HL-60/S4 (cell line): ENCODE data around the gene TLE3.

ENCODE experiments used
- in situ Hi-C: fragments of 300-500 bp; cut with MboI; formaldehyde crosslinking; loops from 2 replicates; pipeline ENCODE4 v1.14.3; 2022; ENCODE audit warnings: low sequenced_read_pairs

The TLE3 gene

DNA sequence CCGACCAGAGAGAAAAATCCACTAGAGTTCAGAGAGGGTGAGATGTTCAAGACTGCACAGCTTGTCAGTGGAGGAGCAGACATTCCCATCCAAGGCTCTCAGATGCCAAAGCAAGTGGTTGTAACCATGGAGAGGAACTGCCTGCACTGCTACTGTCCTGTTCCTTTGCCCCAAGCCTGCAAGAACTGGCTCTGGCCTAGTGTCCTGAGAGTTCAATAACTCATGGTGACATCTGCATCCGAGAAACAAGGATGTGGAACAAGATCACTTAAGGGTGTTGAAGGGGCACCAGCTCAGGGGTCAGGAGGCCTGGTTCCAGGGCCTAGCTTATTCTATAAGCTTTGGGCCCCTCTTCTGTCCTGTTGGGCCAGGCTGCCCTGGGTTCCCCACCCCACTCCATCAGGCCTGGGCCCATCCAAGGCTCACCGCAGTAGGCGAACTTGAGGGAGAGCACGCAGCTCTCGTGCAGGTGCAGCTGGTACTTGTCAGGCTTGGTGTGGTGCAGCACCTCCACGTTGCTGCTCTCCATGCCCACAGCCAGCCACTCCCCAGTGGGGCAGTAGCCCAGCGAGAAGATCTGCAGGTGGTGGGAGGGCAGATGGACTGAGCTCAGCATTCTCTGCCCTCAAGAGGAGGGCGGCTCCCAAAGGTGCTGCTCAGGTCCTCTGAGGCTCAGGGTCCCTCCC, 45.6 kb downstream of the TLE3 start:
- in situ Hi-C loops: no loop called here

DNA sequence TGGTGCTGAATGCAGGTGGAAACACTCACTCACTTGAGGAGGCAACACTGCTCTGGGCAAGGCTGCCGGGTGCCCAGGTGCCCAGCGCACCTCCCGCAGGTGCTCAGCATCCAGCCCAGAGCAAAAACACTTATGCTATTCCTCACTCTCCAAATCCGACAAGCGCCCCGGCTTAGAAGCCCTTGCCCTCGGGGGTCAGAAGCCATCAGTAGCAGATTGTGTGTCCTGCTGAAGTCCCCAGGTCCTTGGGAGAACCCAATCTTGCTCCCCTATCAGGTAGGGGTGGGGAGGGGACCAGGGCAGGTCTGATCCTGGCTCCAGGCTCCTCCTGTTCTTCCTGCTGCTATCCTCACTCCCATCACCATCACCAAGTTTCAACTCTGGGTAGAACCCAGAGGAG, 46.7 kb downstream of the TLE3 start:
- in situ Hi-C loops: no loop called here

DNA sequence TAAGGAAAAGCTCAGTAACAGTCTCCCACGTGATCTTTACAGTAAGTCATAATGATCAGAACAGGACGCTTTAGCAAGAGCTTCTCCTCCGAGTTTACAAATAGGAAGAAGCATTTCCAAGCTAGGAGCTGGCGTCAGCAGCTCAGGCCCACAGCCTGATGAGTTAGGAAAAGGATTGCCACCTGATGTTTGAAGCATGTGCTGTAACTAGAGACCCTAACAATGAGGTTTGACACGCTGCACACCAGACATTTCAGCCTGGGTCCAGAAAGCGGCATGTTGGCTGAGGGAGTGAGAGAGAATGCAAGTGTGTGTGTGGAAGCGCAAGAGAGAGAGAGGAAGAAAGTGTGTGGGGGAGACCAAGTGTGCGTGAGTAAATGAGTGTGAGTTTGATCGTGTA, 47.3 kb downstream of the TLE3 start:
- in situ Hi-C loops: no loop called here

DNA sequence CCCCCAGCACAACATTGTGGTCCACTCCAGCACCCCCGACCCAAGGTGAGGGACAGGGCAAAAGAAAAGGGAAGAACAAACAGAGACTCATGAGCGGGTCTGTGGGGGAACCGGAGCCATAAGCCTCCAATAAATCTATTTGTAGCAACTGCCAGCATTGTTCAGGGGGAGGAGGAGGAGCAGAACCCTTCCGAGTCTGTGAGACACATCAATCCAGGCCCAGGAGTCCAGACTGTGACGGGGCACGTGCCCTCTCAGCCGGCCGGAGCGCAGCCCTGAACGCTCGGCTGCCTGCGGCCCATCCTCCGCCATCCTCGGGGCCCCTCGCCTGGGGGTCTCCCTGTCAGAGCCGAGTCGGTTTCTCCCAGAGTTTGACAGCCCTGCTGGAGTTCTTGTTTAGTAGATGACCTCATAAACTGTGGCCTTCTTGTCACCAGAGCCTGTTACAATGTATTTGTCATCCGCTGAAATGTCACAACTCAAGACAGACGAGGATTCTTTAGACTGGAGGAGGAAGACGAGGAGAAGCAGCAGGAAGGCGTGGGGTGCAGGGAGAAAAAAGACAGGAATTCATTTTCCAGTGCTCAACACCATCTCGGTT, 47.9 kb downstream of the TLE3 start:
- in situ Hi-C loops: no loop called here

DNA sequence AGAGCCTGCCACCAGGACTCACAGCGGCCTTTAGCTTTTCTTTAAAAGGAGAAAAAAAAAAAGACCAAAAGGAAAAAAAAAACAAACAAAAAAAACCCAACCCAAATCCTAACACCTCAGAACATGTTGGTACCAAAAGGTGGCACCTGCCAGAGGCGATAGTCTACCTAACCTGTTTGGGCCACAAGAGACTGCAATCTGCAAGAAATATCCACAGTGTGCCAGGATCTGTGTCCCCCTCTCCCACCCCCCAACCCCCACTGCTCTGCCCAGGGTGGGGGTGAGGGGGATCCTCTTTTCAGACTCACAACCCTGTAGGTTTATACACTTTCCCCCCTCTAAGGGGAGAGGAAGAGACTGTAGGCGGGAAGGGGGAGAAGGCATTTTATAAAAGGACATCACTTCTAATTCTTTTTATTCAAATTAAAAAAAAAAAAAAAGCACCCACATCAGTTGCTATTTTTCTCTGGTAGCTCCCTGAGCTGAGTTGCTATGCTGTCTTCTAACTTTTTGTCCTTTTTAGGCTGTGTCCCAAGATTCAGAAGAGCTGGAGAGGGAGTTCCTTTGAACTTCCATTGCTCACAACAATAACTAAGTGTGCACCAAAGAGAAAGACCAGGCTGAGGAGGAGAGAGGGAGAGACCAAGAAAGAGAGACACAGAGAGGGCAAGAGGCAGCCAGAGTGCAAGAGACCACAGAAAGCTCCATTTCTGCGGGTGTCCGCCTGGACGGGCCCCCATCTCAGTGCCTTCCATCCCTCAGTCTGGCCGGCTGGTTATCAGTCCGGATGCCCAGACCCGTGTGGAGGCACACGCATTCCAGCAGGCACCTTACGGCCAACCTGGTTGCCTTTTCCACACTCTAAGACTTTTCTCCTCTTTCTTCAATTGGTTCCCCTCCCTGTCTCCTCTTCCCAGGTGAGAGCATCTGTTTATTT, 48.9 kb downstream of the TLE3 start:
- in situ Hi-C loops: no loop called here

DNA sequence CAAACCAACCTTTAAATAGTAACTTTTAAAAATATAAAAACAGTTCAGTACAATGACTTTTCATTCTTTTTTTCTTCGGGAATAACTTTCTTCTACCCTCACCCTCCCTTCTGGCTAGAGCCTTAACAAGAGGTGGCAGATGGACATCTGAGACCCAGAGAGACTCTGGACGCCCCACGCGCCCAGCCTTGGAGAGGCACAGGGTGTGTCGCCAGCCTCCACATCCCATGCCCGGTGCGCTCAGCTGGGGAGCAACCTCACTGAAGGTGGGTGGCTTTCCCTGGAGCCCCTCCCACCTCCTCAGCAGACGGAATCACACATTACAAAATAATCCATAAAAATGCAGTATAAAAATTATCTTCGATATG, 49.5 kb downstream of the TLE3 start:
- in situ Hi-C loops: no loop called here

DNA sequence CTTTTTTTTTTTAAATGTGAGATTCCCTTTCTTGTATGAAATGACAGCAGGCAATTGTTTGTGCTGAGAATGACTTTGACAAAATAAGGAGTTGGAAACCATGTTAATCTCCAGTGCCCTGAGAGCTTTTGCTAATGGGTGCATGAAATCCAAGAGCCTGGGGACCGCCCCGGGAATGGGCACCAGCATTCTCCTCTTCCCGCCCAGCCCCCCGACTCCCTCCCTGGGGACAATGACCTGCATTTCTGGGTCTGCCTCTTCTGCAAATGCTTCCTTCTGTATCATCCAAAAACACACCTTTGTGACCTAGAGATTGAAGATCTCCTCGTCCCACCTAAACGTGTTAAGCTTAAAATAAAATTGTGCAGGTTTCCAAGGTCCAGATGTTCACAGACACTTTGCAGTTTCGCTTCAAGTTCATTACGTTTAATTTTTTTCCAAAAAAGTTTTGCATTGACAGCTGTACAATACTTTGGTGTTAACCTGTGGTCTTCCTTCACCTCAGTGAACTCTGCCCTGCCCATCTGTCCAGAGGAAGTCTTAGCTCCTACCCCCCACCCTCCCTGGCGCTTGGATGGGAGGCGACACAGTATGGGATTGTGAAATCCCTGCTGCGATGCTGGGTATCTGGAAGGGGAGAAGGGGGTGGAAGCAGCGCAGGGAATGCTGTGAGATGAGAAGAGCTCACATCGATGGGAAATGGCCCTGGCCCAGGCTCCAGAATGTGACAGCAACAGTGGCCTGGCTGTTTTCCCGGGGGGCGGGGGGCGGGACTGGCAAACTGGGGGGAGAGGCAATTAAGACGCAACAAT, 50.1 kb downstream of the TLE3 start:
- in situ Hi-C loops: no loop called here

DNA sequence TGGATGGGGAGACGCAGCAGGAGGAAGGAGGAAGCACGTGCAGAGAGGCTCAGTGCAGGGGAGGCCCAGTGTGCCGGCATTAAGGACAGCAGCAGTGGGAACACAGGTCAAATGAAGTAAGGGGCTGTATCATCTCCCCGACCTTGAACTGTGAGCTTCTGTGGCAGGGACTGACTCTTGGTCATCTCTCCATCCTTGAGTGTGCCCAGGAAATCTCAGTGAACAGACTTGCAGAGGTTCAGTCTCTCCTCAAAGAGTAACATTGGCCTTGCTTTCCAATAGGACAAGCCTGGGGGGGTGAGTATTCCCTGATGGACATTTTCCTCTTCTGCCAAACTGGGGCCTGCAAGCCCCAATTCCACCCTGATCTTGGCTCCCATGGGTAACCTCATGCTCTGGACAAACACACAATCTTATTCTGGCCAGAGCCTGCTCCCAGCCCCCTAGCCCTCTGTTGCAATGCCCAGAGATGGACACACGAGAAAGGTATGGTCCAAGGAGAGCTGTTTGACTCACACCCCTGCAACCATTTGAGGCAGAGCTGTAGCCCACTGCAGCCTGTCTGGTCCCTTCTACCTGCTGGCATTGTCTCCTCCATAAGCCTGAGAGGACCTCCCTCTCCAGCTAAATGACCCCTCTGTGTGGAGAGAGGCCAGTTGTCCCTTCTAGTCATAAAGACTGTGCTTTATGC, 50.9 kb downstream of the TLE3 start:
- in situ Hi-C loops: no loop called here

DNA sequence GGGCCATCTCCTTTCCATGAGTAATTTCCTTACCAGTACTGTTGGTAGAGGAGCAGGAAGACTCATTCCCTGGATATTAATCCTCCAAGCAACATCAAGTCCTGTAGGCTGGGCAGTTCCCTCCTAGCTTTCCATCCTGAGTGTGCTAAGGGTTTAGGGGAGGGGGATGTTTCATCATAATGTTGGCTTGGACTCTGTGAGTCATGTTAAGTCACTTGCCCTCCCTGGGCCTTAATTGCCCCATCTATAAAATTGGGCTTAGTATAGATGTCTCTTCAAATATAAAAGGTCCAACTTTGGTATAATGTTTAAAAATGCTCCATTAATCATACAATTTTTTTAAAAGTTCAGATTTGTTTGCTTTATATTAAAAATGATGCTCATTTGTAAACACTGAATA, 52.7 kb downstream of the TLE3 start:
- in situ Hi-C loops: no loop called here

DNA sequence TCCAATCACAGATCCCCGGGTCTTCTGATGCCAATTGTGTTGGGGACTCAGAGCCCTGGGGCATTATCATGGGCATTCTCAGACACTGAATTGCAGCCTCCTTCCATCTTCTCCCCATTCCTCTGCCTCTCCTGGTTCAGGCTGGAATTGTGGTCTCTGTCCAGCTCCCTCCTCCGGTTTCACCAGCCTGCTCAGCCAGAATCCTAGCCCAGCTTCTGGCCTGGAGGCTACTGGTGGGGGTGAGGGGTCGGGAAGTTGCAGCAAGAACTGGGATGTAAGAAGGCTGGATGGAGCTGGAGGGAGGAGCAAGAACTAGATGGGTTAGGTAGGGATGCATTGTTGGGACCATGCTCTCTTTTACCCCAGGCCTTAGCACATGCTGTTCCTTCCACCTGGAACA, 53.5 kb downstream of the TLE3 start:
- in situ Hi-C loops: no loop called here

DNA sequence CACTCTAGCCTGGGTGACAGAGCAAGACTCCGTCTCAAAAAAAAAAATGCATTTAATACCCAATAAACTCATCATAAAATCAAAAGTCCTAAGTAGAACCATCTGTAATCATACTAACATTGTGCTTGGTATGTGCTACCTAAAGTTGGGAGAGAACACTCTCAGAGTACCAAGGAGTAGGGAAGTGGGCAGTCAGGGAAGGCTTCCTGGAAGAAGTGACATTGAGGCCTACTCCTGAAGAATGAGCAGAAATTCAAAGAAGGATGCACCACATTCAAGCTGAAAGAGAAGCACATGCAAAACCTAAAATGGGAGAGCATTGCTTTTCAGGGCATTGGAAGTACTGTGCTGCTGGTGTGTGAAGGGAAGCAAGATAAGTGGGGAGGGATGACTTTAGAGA, 54.1 kb downstream of the TLE3 start:
- in situ Hi-C loops: no loop called here

DNA sequence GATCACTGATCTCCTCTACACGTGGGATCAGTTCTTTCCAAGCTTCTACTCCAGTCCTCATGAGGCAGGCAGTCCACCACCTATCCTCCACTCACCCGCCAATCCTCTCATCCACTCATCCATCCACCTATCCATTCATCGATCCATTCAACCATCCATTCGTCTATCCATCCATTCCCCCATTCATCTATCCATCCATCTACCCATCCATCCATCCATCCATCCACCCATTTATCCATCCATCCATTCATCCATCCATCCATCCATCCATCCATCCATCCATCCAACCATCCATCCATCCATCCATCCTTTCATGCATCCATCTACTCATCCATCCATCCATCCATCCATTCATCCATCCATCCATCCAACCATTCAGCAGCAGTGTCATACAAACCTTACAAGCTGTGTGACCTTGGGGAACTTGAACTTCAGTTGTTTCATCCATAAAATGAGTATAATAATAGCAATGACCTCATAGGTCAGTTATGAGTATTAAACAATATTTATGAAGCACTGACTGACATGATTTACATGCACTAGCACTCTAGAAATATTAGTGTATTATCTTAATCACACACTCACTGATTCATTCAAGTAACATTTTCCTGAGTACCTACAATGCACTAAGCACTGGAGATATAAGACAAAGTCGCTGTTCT, 55.0 kb downstream of the TLE3 start:
- in situ Hi-C loops: no loop called here

DNA sequence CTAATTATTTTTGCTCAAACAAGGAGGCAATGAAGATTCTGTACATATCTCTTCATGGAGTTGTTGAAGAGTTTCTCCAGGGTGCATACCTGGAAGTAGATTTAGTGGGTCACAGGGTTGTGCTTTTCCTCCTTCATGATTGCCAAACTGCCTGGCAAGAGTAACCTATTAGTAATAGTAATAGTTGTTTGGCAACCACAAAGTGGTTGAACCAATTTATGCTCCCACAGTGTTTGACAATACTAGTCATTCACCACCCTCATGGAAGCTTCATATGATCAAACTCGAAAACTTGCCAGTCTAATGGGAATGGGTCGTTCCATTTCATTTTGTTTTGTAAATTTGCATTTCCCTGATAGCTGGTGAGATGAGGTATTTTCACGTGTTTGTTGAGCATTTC, 57.8 kb downstream of the TLE3 start:
- in situ Hi-C loops: no loop called here

DNA sequence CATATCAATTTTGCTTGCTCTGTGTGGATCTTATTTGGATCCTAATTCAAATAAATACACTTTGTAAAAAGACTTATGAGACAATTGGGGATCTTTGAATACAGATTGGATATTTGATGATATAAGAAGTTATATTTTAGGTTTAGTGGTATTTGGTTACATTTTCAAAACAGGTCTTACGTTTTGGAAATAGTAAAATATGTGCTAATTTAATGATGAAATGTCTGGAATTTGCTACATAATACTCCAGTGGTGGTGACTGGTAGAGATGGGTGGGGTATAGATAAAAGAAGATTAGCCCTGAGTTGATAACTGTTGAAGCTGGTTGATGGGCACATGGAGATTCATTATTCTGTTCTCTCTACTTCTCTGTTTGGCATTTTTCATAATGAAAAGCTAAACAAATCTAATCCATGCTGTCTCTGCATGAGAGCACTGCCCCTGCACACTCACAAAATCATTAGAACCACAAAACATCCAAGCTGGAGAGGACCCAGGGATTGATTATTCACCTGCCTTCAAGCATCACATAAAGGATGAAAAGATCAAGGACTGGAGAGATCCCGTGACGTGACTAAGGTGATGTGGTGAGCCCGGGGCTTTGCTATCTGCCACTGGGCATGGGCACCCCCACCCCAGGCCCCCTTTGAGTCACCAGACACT, 58.9 kb downstream of the TLE3 start:
- in situ Hi-C loops: no loop called here

DNA sequence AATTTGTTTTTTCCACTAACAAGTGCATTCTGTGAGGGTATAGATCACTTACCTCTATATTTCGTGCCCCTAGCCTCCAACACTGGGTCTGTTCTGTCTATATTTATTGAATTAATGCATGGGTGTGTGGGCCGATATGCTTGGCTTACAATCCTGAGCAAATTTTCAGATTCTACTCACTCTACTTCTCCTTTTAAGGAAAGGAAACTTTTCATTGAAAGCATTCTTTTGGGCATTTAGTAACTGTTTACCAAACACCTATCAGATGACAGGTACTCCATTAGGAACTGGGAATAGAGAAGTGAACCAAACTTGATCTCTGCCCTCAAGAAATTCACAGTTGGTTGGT, 60.5 kb downstream of the TLE3 start:
- in situ Hi-C loops: no loop called here

DNA sequence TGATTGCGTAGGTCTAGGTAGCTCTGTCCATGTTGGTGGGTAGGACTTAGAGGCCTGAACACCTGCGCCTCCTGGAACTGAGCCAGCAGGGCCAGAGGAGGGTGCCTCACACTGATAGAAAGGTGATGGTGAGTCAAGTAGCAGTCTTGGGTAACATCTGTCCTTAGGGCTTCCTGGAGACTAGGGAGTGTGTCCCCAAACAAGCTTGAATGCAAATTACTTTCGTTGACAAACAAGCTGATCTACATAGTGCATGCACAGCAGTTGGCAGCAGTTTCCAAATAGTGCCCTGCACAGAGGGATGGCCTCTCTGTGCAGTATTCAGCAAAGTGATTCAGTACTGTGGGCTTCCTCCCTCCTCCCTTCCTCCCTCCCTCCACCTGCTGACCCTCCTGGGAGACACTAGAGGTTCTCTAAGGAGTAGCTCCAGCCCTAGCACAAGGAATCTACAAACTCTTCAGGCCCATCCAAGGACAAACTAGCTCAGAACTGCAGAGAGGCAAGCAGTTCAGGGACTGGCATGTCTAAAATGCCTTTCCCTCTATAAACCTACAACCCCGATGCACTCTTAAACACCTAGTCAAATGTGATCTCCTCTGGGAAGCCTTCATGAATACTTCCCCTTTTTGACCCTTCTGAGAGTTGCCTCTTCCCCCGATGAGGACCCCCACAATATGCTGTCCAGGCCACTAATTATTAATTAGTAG, 61.0 kb downstream of the TLE3 start:
- in situ Hi-C loops: no loop called here

DNA sequence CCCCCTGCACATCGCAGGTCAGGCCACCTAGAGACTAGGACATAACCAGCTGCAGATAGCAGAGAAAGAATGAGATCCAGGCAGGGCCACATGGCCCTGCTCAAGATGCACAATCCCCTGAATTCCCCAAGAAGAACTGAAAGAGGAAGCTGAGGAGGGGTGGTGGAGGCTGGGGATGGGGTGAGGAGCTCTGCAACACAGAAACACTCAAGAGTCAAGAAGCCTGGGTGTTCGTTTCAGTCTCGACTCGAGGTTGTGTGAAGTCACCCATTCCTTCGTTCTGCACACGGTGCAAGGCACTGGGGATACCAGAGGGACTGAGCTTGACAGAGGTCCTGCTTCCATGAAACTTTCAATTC, 62.0 kb downstream of the TLE3 start:
- in situ Hi-C loops: no loop called here

DNA sequence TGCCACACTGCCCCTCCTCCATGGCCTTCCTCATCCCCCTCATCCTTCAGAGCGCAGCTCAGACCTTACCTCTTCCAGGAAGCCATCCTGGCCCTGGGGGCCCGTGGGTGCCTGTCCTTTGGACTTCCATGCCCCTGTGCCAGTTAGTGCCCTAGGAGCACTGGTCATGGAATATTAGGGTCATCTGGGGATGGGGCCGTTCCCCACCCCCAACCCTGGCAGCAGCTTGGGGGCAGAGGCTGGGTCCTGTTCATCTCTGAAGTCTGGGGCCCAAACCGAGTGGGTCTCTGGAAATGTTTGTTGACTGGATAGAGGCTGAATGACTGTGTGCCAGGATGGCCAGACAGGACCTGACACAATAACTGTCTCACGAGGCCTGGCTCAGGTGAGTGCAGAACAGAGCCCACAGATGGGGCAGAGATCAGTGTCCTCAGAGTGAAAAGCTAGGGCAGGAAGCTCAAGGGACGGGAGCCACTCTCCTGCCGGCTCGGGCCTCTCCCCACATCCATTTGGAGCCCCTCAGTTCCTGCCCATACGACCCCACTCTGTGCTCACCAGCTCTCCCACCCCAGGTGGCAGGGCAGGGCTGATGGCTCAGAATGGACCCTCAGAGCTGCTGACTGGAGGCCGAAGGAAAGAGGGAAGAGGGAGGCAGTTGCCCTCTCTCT, 62.5 kb downstream of the TLE3 start:
- in situ Hi-C loops: no loop called here

DNA sequence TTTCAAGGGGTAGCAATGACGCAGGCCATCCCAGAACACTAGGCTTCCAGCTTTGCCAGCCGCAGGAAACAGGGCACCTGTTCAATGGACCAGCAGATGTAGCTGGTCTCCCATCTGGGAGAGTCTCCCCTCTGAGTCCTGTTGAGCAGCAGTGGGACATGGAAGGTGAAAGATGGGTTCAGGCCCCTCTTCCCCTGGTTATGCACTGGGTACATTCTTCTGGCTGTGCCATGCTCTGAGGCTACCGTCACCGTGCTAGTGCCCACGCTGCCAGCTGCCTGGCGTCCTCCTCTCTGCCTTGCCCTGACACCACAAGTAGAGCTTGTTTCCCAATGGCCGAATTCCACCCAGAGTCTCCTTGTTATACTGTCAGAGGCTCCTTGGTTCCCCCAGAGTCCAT, 63.1 kb downstream of the TLE3 start:
- in situ Hi-C loops: no loop called here
